ENCODE results near the gene ZNF579. TPM values are rescaled to one million over a fixed set of nuclear protein-coding genes. Genes with fewer than 3 reads are reported as not detected.

Gene ZNF579
- polyA plus RNA-seq, 1 donor (not counting 4 experiments of a cell fraction or from before 2014, with no cell fraction given) = 1.5 TPM

GRCh38 chr19:55621205-55621672 lies 40.6 kb upstream of the ZNF579 start:
- no peak overlapping the region for H3K4me2 ChIP-seq (ENCODE audit: control insufficient read depth, extremely low read depth, insufficient read depth, low read depth, low read length)
- no peak overlapping the region for H3K4me3 ChIP-seq (ENCODE audit: control insufficient read depth in 2 of 3, extremely low read depth in 1 of 3, insufficient read depth in 2 of 3, low read depth in 1 of 3, low read length in 3 of 3)
- dilution Hi-C loops (cut with MboI; ENCODE audit: extremely low pct_ligation_motif_present, low sequenced_read_pairs) = no loop called here
- H3K9me3 ChIP-seq (ENCODE audit: control insufficient read depth, low read depth, low read length) = no peaks in the 10 kb centered on the region
- H3K79me2 ChIP-seq (ENCODE audit: control insufficient read depth, insufficient read depth, low read length) = no peaks in the 10 kb centered on the region
- H3K9me1 ChIP-seq (ENCODE audit: control insufficient read depth, extremely low read depth, insufficient read depth, low read length) = no peaks in the 10 kb centered on the region
- H4K20me1 ChIP-seq (ENCODE audit: control insufficient read depth, extremely low read depth, insufficient read depth, low read length) = peaks cover 3% of the 10 kb centered on the region
- peaks cover 5 to 6% of the 10 kb centered on the region in 2 experiments for H3K36me3 ChIP-seq (ENCODE audit: control insufficient read depth in 2 of 2, extremely low read depth in 1 of 2, insufficient read depth in 2 of 2, low read length in 2 of 2)
- no peak for TF ChIP-seq CTCF (optimal IDR thresholded peaks at IDR 0.05 in 1 of 3, IDR thresholded peaks at IDR 0.05 in 1 of 3, conservative IDR thresholded peaks at IDR 0.05 in 1 of 3; ENCODE audit: extremely low read depth in 1 of 3, insufficient read depth in 2 of 3, low read length in 3 of 3)
- DNase-seq (ENCODE audit: low read depth, low spot score) = no peak
- peaks cover 13% of the 10 kb centered on the region for H3K4me1 ChIP-seq (ENCODE audit: control insufficient read depth, extremely low read depth, insufficient read depth, low read length)
- H3K9ac ChIP-seq (ENCODE audit: control insufficient read depth, extremely low read depth, insufficient read depth, low read length) = no peak overlapping the region
- no peak overlapping the region for H2AFZ ChIP-seq (ENCODE audit: control insufficient read depth, low read length)
- H3K27me3 ChIP-seq (ENCODE audit: control insufficient read depth, extremely low read depth, insufficient read depth, low read length) = no peaks in the 10 kb centered on the region
- FAIRE-seq = no peak
- H3K27ac ChIP-seq (ENCODE audit: control insufficient read depth, insufficient read depth, low read length) = no peak overlapping the region

- dilution Hi-C loops (cut with MboI; ENCODE audit: extremely low pct_ligation_motif_present, low sequenced_read_pairs) = no loop called here
- DNase-seq (ENCODE audit: low read depth, low spot score) = no peak
- Histone ChIP-seq H3K79me2 (ENCODE audit: control insufficient read depth, insufficient read depth, low read length) (no peaks in the 10 kb centered on the region), H4K20me1 (ENCODE audit: control insufficient read depth, extremely low read depth, insufficient read depth, low read length) (peaks cover 3% of the 10 kb centered on the region), H3K4me2 (ENCODE audit: control insufficient read depth, extremely low read depth, insufficient read depth, low read depth, low read length) (no peak overlapping the region), H3K4me1 (ENCODE audit: control insufficient read depth, extremely low read depth, insufficient read depth, low read length) (peaks cover 13% of the 10 kb centered on the region), H3K9me1 (ENCODE audit: control insufficient read depth, extremely low read depth, insufficient read depth, low read length) (no peaks in the 10 kb centered on the region), H3K4me3 (ENCODE audit: control insufficient read depth in 2 of 3, extremely low read depth in 1 of 3, insufficient read depth in 2 of 3, low read depth in 1 of 3, low read length in 3 of 3) (no peak overlapping the region), H3K27ac (ENCODE audit: control insufficient read depth, insufficient read depth, low read length) (no peak overlapping the region), H2AFZ (ENCODE audit: control insufficient read depth, low read length) (no peak overlapping the region), H3K27me3 (ENCODE audit: control insufficient read depth, extremely low read depth, insufficient read depth, low read length) (no peaks in the 10 kb centered on the region), H3K9ac (ENCODE audit: control insufficient read depth, extremely low read depth, insufficient read depth, low read length) (no peak overlapping the region), H3K9me3 (ENCODE audit: control insufficient read depth, low read depth, low read length) (no peaks in the 10 kb centered on the region), H3K36me3 (ENCODE audit: control insufficient read depth in 2 of 2, extremely low read depth in 1 of 2, insufficient read depth in 2 of 2, low read length in 2 of 2) (peaks cover 5 to 6% of the 10 kb centered on the region in 2 experiments)
- TF ChIP-seq CTCF (optimal IDR thresholded peaks at IDR 0.05 in 1 of 3, IDR thresholded peaks at IDR 0.05 in 1 of 3, conservative IDR thresholded peaks at IDR 0.05 in 1 of 3; ENCODE audit: extremely low read depth in 1 of 3, insufficient read depth in 2 of 3, low read length in 3 of 3) (no peak), EZH2 (IDR thresholded peaks at IDR 0.05; ENCODE audit: low read length) (no peak)
- FAIRE-seq = no peak
Observed at GRCh38 chr19:55620410-55621204, 40.0 kb upstream of the ZNF579 start.
